Measurements from ENCODE around the gene STK11.
A peak's percentile ranks its signal among the peaks of the same experiment; 100 is the strongest.

STK11 gene

GRCh38 chr19:1269478-1270212, 64.1 kb downstream of the STK11 start:
- peaks cover 50% of the 10 kb centered on the region for H3K36me3 ChIP-seq (replicated peaks; ENCODE audit: low read depth, low read length)
- H3K4me2 ChIP-seq (ENCODE audit: low read length), result peak overlapping the region; percentile 98
- H3K79me2 ChIP-seq (ENCODE audit: low read length), result peaks cover 51% of the 10 kb centered on the region
- peak overlapping the region; percentile 81 for H3K4me3 ChIP-seq (ENCODE audit: low read length)
- no peak overlapping the region for H2AFZ ChIP-seq (ENCODE audit: low read depth, low read length)
- peak overlapping the region; percentile 69 for H3K27ac ChIP-seq (ENCODE audit: low read length)
- peak overlapping the region; percentile 86 for H3K9ac ChIP-seq (ENCODE audit: low read length)
- H3K4me1 ChIP-seq (ENCODE audit: low read length), result peaks cover 44% of the 10 kb centered on the region
- peaks cover 16% of the 10 kb centered on the region for H4K20me1 ChIP-seq (ENCODE audit: insufficient read depth, low read length)
- no peaks in the 10 kb centered on the region for H3K9me3 ChIP-seq (ENCODE audit: insufficient read depth, low read length)
- TF ChIP-seq, protein P1, sequence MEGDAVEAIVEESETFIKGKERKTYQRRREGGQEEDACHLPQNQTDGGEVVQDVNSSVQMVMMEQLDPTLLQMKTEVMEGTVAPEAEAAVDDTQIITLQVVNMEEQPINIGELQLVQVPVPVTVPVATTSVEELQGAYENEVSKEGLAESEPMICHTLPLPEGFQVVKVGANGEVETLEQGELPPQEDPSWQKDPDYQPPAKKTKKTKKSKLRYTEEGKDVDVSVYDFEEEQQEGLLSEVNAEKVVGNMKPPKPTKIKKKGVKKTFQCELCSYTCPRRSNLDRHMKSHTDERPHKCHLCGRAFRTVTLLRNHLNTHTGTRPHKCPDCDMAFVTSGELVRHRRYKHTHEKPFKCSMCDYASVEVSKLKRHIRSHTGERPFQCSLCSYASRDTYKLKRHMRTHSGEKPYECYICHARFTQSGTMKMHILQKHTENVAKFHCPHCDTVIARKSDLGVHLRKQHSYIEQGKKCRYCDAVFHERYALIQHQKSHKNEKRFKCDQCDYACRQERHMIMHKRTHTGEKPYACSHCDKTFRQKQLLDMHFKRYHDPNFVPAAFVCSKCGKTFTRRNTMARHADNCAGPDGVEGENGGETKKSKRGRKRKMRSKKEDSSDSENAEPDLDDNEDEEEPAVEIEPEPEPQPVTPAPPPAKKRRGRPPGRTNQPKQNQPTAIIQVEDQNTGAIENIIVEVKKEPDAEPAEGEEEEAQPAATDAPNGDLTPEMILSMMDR (IDR thresholded peaks at IDR 0.05; ENCODE audit: low read depth, low read length), result no peak; the same call in 1 of the 2 replicates
- TF ChIP-seq EZH2phosphoT487 (IDR thresholded peaks at IDR 0.05; ENCODE audit: low read depth), result no peak
- H3K27me3 ChIP-seq (ENCODE audit: low read depth, low read length), result peaks cover 15% of the 10 kb centered on the region

DNA sequence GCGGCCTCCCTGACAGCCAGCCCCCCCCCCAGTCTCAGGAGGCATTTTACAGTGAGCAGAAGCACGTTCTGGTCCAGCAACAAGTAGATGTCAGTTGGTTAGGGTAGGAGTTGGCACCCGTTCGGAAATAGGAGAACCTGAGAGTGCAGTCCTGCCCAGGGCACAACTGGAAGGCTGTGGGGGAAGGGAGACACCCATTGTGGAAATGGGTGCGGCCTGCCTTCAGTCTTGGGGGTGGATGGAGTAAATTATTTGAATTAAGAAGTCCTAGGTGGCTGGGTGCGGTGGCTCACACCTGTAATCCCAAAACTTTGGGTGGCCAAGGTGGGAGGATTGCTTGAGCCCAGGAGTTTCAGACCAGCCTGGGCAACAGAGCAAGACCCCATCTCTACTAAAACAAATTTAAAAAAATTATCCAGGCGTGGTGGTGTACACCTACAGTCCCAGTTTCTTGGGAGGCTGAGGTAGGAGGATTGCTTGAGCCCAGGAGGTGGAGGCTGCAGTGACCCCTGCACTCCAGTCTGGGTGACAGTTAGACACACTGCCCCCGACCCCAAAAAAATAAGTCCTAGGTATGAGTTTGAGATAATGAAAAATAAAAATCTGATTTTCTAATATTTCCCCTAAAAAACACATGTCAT, 64.8 kb downstream of the STK11 start:
- H3K27ac ChIP-seq (ENCODE audit: low read length), result peak overlapping the region; percentile 69

GRCh38 chr19:1270854-1271527, 65.4 kb downstream of the STK11 start:
- Histone ChIP-seq H3K9me3 (ENCODE audit: insufficient read depth, low read length) (no peaks in the 10 kb centered on the region), H2AFZ (ENCODE audit: low read depth, low read length) (no peak overlapping the region), H3K4me1 (ENCODE audit: low read length) (peaks cover 38% of the 10 kb centered on the region), H3K27ac (ENCODE audit: low read length) (peak overlapping the region; percentile 69; the same call in 1 of the 2 replicates), H3K36me3 (replicated peaks; ENCODE audit: low read depth, low read length) (peaks cover 54% of the 10 kb centered on the region), H3K27me3 (ENCODE audit: low read depth, low read length) (peaks cover 12% of the 10 kb centered on the region), H3K4me3 (ENCODE audit: low read length) (peak overlapping the region; percentile 81), H4K20me1 (ENCODE audit: insufficient read depth, low read length) (peaks cover 16% of the 10 kb centered on the region), H3K9ac (ENCODE audit: low read length) (peak overlapping the region; percentile 86), H3K4me2 (ENCODE audit: low read length) (peak overlapping the region; percentile 98), H3K79me2 (ENCODE audit: low read length) (peaks cover 57% of the 10 kb centered on the region)
- no peak for TF ChIP-seq EZH2phosphoT487 (IDR thresholded peaks at IDR 0.05; ENCODE audit: low read depth)
- TF ChIP-seq, protein P1 (IDR thresholded peaks at IDR 0.05; ENCODE audit: low read depth, low read length), result no peak

More for the DNA sequence above, 64.8 kb downstream of the STK11 start:
- Histone ChIP-seq H3K9me3 (ENCODE audit: insufficient read depth, low read length) (no peaks in the 10 kb centered on the region), H3K27me3 (ENCODE audit: low read depth, low read length) (peaks cover 15% of the 10 kb centered on the region), H3K9ac (ENCODE audit: low read length) (peak overlapping the region; percentile 86), H3K36me3 (replicated peaks; ENCODE audit: low read depth, low read length) (peaks cover 54% of the 10 kb centered on the region), H3K4me1 (ENCODE audit: low read length) (peaks cover 43% of the 10 kb centered on the region), H3K4me2 (ENCODE audit: low read length) (peak overlapping the region; percentile 98), H4K20me1 (ENCODE audit: insufficient read depth, low read length) (peaks cover 16% of the 10 kb centered on the region), H3K79me2 (ENCODE audit: low read length) (peaks cover 55% of the 10 kb centered on the region), H3K4me3 (ENCODE audit: low read length) (peak overlapping the region; percentile 81), H2AFZ (ENCODE audit: low read depth, low read length) (no peak overlapping the region)
- TF ChIP-seq EZH2phosphoT487 (IDR thresholded peaks at IDR 0.05; ENCODE audit: low read depth), result no peak
- TF ChIP-seq, protein P1 (IDR thresholded peaks at IDR 0.05; ENCODE audit: low read depth, low read length), result no peak
